Liver (tissue), 9 donors: ENCODE results near the gene KAZN. TPM values are rescaled to one million over a fixed set of nuclear protein-coding genes. Genes with fewer than 3 reads are reported as not detected.

Source experiments
- DNase-seq: peaks from one replicate; pipeline ENCODE4 v3.0.0-alpha.2; 2017; ENCODE audit warnings: low spot score
- H3K27ac ChIP-seq, 2 donors: one replicate each; pipeline ENCODE4 v1.7.0; 2013; ENCODE audit warnings: inconsistent platforms in 2 of 2, low read length in 2 of 2, control low read depth in 1 of 2, low read depth in 1 of 2, mild to moderate bottlenecking in 1 of 2
- H3K27me3 ChIP-seq, 4 donors: one replicate each; pipeline versions ENCODE4 v1.6.1 to v1.7.0; 2013; ENCODE audit warnings: low read length in 3 of 4, inconsistent platforms in 1 of 4, mild to moderate bottlenecking in 1 of 4, moderate library complexity in 1 of 4; ENCODE audit not compliant: control insufficient read depth in 4 of 4, insufficient read depth in 4 of 4
- H3K36me3 ChIP-seq, 4 donors: one replicate each; pipeline versions ENCODE4 v1.6.1 to v1.7.0; 2013; ENCODE audit warnings: low read length in 3 of 4, mild to moderate bottlenecking in 3 of 4, low read depth in 1 of 4, moderate library complexity in 1 of 4; ENCODE audit not compliant: control insufficient read depth in 4 of 4, insufficient read depth in 3 of 4
- H3K4me1 ChIP-seq, 4 donors: one replicate each; pipeline versions ENCODE4 v1.6.1 to v1.7.0; 2013; ENCODE audit warnings: low read length in 3 of 4, mild to moderate bottlenecking in 3 of 4, moderate library complexity in 1 of 4; ENCODE audit not compliant: control insufficient read depth in 4 of 4, insufficient read depth in 4 of 4
- H3K4me3 ChIP-seq, 3 donors: one replicate each; pipeline versions ENCODE4 v1.6.1 to v1.7.0; 2013; ENCODE audit warnings: low read length in 3 of 3, control low read depth in 1 of 3, low read depth in 1 of 3, mild to moderate bottlenecking in 1 of 3
- H3K9ac ChIP-seq, 2 donors: one replicate each; pipeline ENCODE4 v1.7.0; 2013; ENCODE audit warnings: low read length in 2 of 2, mild to moderate bottlenecking in 2 of 2, moderate library complexity in 2 of 2, control low read depth in 1 of 2, low read depth in 1 of 2
- H3K9me3 ChIP-seq, 4 donors: one replicate each; pipeline versions ENCODE4 v1.6.1 to v1.7.0; 2013; ENCODE audit warnings: low read length in 3 of 4; ENCODE audit not compliant: control insufficient read depth in 4 of 4
- ATF3 ChIP-seq: IDR thresholded peaks from 2 replicates; pipeline ENCODE4 v1.6.1; 2016; ENCODE audit warnings: antibody characterized with exemption
- CTCF ChIP-seq: fragments of 150-350 bp; IDR thresholded peaks from 2 replicates; pipeline ENCODE4 v1.5.1; 2017; ENCODE audit warnings: improper control_type of control experiment, low read depth, low read length; ENCODE audit not compliant: missing input control
- EGR1 ChIP-seq, 2 donors: IDR thresholded peaks; 2 replicates each; pipeline ENCODE4 v1.6.1; 2016 to 2018; ENCODE audit warnings: antibody characterized with exemption in 2 of 2, low read depth in 2 of 2
- FOXA2 ChIP-seq: IDR thresholded peaks from 2 replicates; pipeline ENCODE4 v1.6.1; 2016; ENCODE audit warnings: antibody characterized with exemption
- GABPA ChIP-seq, 2 donors: IDR thresholded peaks in 1 of 2; conservative IDR thresholded peaks in 1 of 2; 2 replicates each; pipeline ENCODE4 v1.6.1; 2016; ENCODE audit warnings: antibody characterized with exemption in 2 of 2, mild to moderate bottlenecking in 1 of 2, moderate library complexity in 1 of 2
- HNF4A ChIP-seq, 2 donors: conservative IDR thresholded peaks; 2 replicates each; pipeline ENCODE4 v1.6.1; 2016; ENCODE audit warnings: antibody characterized with exemption in 2 of 2, mild to moderate bottlenecking in 2 of 2
- HNF4G ChIP-seq: IDR thresholded peaks from 2 replicates; pipeline ENCODE4 v1.6.1; 2016; ENCODE audit warnings: antibody characterized with exemption
- JUND ChIP-seq, 2 donors: IDR thresholded peaks; 2 replicates each; pipeline ENCODE4 v1.6.1; 2016; ENCODE audit warnings: antibody characterized with exemption in 2 of 2
- MAX ChIP-seq: IDR thresholded peaks from 2 replicates; pipeline ENCODE4 v1.6.1; 2016; ENCODE audit warnings: antibody characterized with exemption
- NR2F2 ChIP-seq: IDR thresholded peaks from 2 replicates; pipeline ENCODE4 v1.6.1; 2016; ENCODE audit warnings: antibody characterized with exemption
- RAD21 ChIP-seq, 2 donors: IDR thresholded peaks; 2 replicates each; pipeline ENCODE4 v1.6.1; 2016; ENCODE audit warnings: antibody characterized with exemption in 2 of 2, mild to moderate bottlenecking in 2 of 2
- RXRA ChIP-seq, 2 donors: IDR thresholded peaks; 2 replicates each; pipeline ENCODE4 v1.6.1; 2017 to 2018; ENCODE audit warnings: antibody characterized with exemption in 2 of 2, mild to moderate bottlenecking in 1 of 2
- SP1 ChIP-seq: IDR thresholded peaks from 2 replicates; pipeline ENCODE4 v1.6.1; 2018; ENCODE audit warnings: antibody characterized with exemption, mild to moderate bottlenecking
- TAF1 ChIP-seq: conservative IDR thresholded peaks from 2 replicates; pipeline ENCODE4 v1.6.1; 2016; ENCODE audit warnings: antibody characterized with exemption, mild to moderate bottlenecking
- YY1 ChIP-seq: IDR thresholded peaks from 2 replicates; pipeline ENCODE4 v1.6.1; 2016; ENCODE audit warnings: antibody characterized with exemption, mild to moderate bottlenecking
- ZBTB33 ChIP-seq: IDR thresholded peaks from 2 replicates; pipeline ENCODE4 v1.6.1; 2016; ENCODE audit warnings: antibody characterized with exemption
- WGBS: extraction: QIAGEN DNeasy Blood & Tissue Kit; methylation state at CpG from one replicate; pipeline ENCODE4 v1.1.7; 2013; 5-methylcytosine and 5-hydroxymethylcytosine counted together
- polyA plus RNA-seq, 2 donors: library from polyadenylated mRNA; stranded (reverse) in 1 of 2; unstranded in 1 of 2; fragments of 200-250 nt in 1 of 2; fragments of >200 nt in 1 of 2; fragmentation: Nextera tagmentation in 1 of 2; extraction: Ambion mirVana in 1 of 2; gene quantifications; one replicate each; pipeline versions ENCODE4 v1.2.1 to v1.2.3, GENCODE V29; 2013 to 2015
- total RNA-seq, 2 donors: library from RNA; depleted of rRNA; stranded (reverse); fragments of >200 nt; gene quantifications; one replicate each; pipeline ENCODE4 v1.2.3, GENCODE V29; 2014
- donor health status: healthy.
- donor health status: healthy.
- donor health status: healthy.
- donor health status: healthy.
- donor health status: healthy.

The KAZN gene
- total and polyA plus RNA-seq, 4 donors: 1.9 to 6.9 (median 2.4) TPM

- Histone ChIP-seq H3K27me3 (no peaks in the 10 kb centered on the region), H3K4me1 (no peaks in the 10 kb centered on the region), H3K27ac (no peak overlapping the region), H3K36me3 (no peaks in the 10 kb centered on the region), H3K4me3 (no peak overlapping the region), H3K9me3 (no peaks in the 10 kb centered on the region), H3K9ac (no peak overlapping the region)
- no peak for DNase-seq
- 42% methylated on average over 2 of the region's 2 CpGs for WGBS
- TF ChIP-seq RAD21 (IDR thresholded peaks at IDR 0.05) (no peak), RXRA (IDR thresholded peaks at IDR 0.05) (no peak), JUND (IDR thresholded peaks at IDR 0.05) (no peak)
Measured at GRCh38 chr1:14725695-14726094, 127.2 kb downstream of the KAZN start.

DNA sequence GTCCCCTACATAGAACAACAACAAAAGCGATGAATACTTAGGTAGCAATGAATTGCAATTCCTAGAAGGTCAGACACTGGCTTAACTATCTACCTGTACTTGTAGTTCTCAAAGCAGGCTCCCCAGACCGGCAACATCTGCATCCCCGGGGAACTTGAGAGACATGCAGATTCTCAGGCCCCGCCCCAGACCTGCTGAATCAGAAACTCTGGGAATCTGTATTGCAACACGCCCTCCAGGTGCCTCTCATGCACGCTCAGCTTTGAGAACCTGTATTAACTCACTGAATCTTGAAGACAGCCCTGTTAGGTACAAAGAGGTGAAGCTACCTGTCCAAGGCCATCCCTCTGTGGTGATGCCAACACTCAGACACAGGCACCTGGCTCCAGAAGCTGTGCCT, 128.1 kb downstream of the KAZN start:
- DNase-seq: no peak
- no peaks in the 10 kb centered on the region for H3K4me1 ChIP-seq
- WGBS: 70% methylated on average over 6 of the region's 6 CpGs
- no peaks in the 10 kb centered on the region for H3K36me3 ChIP-seq
- H3K27ac ChIP-seq: no peak overlapping the region
- no peak overlapping the region for H3K4me3 ChIP-seq
- H3K9me3 ChIP-seq: no peaks in the 10 kb centered on the region
- H3K9ac ChIP-seq: no peak overlapping the region
- no peaks in the 10 kb centered on the region for H3K27me3 ChIP-seq
- TF ChIP-seq MAX (no peak), SP1 (no peak), NR2F2 (no peak), JUND (IDR thresholded peaks at IDR 0.05) (no peak), CTCF (no peak), HNF4A (conservative IDR thresholded peaks at IDR 0.05) (no peak), RXRA (IDR thresholded peaks at IDR 0.05) (no peak), HNF4G (no peak), ZBTB33 (no peak), YY1 (no peak)

GRCh38 chr1:14728516-14728915, 130.0 kb downstream of the KAZN start:
- Histone ChIP-seq H3K27ac (no peak overlapping the region), H3K9ac (no peak overlapping the region), H3K4me3 (no peak overlapping the region), H3K9me3 (no peaks in the 10 kb centered on the region), H3K36me3 (no peaks in the 10 kb centered on the region), H3K4me1 (no peaks in the 10 kb centered on the region), H3K27me3 (peaks cover 0 to 2% (median 0%) of the 10 kb centered on the region in 4 donors)
- no peak for DNase-seq
- WGBS: 86% methylated on average over 7 of the region's 7 CpGs
- TF ChIP-seq ATF3 (no peak), JUND (IDR thresholded peaks at IDR 0.05) (no peak), NR2F2 (no peak), YY1 (no peak), FOXA2 (no peak), EGR1 (IDR thresholded peaks at IDR 0.05; ENCODE audit: low read depth in 2 of 2) (no peak), TAF1 (no peak), RAD21 (IDR thresholded peaks at IDR 0.05) (no peak), HNF4G (no peak), ZBTB33 (no peak), MAX (no peak), SP1 (no peak), CTCF (no peak), RXRA (IDR thresholded peaks at IDR 0.05) (no peak), GABPA (IDR thresholded peaks at IDR 0.05 in 1 of 2, conservative IDR thresholded peaks at IDR 0.05 in 1 of 2) (no peak)
